DND-41 (cell line): ENCODE results near the gene GRIK3.
"Not testable (repeated sequence)": the region's sequence is repeated elsewhere in the genome, so short reads cannot be mapped to it uniquely, and the experiment has no call there.

Experiments
- ATAC-seq: fragments of 200-7000 bp; cut with Tn5 transposase; 3 replicates; pipeline ENCODE4 v1.9.1; 2021; ENCODE audit warnings: low read depth; ENCODE audit not compliant: insufficient read depth
- DNase-seq: peaks from one replicate; pipeline ENCODE4 v3.0.0-alpha.2; 2020
- H2AFZ ChIP-seq: 2 replicates; pipeline ENCODE4 v1.6.0; 2012; ENCODE audit warnings: low read depth, low read length
- H3K27ac ChIP-seq: 2 replicates; pipeline ENCODE4 v1.5.1; 2012; ENCODE audit warnings: low read length, inconsistent platforms
- H3K27me3 ChIP-seq: fragments of 200-600 bp; sonication (generic); 2 replicates; pipeline ENCODE4 v1.6.0; 2012; ENCODE audit warnings: low read length, mild to moderate bottlenecking, inconsistent platforms; ENCODE audit not compliant: insufficient read depth, poor library complexity
- H3K36me3 ChIP-seq: 2 replicates; pipeline ENCODE4 v1.5.1; 2012; ENCODE audit warnings: low read length, inconsistent platforms; ENCODE audit not compliant: insufficient read depth
- H3K4me1 ChIP-seq: 2 replicates; pipeline ENCODE4 v1.5.1; 2012; ENCODE audit warnings: mild to moderate bottlenecking, low read length; ENCODE audit not compliant: insufficient read depth
- H3K4me2 ChIP-seq: 2 replicates; pipeline ENCODE4 v1.6.0; 2012; ENCODE audit warnings: mild to moderate bottlenecking, moderate library complexity, low read length, inconsistent platforms; ENCODE audit not compliant: insufficient read depth
- H3K4me3 ChIP-seq, 2 experiments: fragments of 200-600 bp in 1 of 2; shearing (Covaris generic) in 1 of 2; 2 replicates each; pipeline ENCODE4 v1.5.1; 2012 to 2016; ENCODE audit warnings: inconsistent platforms in 2 of 2, low read length in 2 of 2, mild to moderate bottlenecking in 2 of 2, low read depth in 1 of 2, moderate library complexity in 1 of 2
- H3K79me2 ChIP-seq: 2 replicates; pipeline ENCODE4 v1.6.0; 2012; ENCODE audit warnings: low read length, inconsistent platforms; ENCODE audit not compliant: insufficient read depth
- H3K9ac ChIP-seq: 2 replicates; pipeline ENCODE4 v1.6.0; 2012; ENCODE audit warnings: low read depth, mild to moderate bottlenecking, inconsistent platforms, low read length, moderate library complexity
- H3K9me3 ChIP-seq: 2 replicates; pipeline ENCODE4 v1.5.1; 2012; ENCODE audit warnings: low read length, moderate library complexity, mild to moderate bottlenecking, inconsistent platforms; ENCODE audit not compliant: insufficient read depth, severe bottlenecking
- H4K20me1 ChIP-seq: 2 replicates; pipeline ENCODE4 v1.6.0; 2012; ENCODE audit warnings: low read length; ENCODE audit not compliant: insufficient read depth
- CTCF ChIP-seq: IDR thresholded peaks from 2 replicates; pipeline ENCODE4 v1.5.1; 2012; ENCODE audit warnings: borderline replicate concordance, low read length, moderate library complexity, mild to moderate bottlenecking; ENCODE audit not compliant: poor library complexity, severe bottlenecking; ENCODE audit errors: extremely low read depth
- EZH2 ChIP-seq: IDR thresholded peaks from 3 replicates; pipeline ENCODE4 v1.6.1; 2012; ENCODE audit warnings: borderline replicate concordance, low read depth, mild to moderate bottlenecking, moderate library complexity, low read length, inconsistent platforms; ENCODE audit not compliant: severe bottlenecking

The GRIK3 gene

DNA sequence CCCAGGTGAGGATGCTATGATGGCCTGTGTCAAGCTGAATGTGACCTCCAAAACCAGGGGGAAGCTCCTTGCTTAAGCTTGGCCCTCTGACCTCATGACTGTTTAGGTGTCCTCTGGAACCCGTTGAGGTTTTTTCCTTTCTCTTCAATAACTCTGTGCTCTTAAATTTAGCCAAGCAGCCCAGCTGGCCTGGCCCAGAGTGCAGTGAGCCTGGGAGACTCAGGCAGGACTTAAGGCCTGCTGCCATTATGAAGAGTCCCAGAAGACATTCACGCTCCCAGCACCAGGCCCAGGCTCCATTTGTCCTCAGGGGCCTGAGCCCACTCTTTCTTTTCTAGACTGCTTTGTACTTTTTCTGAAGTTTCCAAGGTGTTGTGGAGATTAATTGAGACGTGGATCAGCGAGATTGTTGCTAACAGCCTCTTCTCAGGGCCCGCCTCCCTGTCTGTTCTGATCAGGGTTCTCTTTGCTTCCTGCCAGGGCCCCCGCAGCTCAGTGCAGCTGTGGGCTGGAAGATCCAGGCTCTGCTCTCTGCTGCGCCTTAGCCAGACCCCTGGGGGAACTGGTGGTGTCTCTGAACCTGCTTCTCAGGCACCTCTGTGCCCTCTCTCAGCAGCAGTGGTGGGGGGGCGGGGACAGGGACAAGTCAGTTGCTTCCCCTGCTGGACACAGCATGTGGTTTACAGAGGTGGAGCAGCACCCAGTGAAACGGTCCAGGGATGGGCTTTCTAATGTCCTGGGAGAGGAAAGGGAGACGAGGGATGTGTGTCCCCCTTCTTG, 124.2 kb downstream of the GRIK3 start:
- H3K9ac ChIP-seq = no peak overlapping the region
- DNase-seq = peak; percentile 5
- no peak overlapping the region for H3K4me2 ChIP-seq

DNA sequence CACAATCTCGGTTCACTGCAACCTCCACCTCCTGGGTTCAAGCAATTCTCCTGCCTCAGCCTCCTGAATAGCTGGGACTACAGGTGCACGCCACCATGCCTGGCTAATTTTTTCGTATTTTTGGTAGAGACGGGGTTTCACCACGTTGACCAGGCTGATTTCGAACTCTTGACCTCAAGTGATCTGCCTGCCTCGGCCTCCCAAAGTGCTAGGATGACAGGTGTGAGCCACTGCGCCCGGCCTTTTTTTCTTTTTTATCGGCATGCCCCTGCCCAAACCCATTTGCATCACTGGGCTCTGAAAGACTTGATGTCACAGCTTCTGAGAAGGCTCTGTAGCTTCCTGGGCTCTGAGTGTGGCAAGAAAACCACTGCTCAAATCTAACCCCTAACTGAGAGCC, 125.0 kb downstream of the GRIK3 start:
- H3K27me3 ChIP-seq, H3K79me2 ChIP-seq, H3K4me3 ChIP-seq, H4K20me1 ChIP-seq, H3K9me3 ChIP-seq, H3K27ac ChIP-seq, H3K4me2 ChIP-seq, H2AFZ ChIP-seq, DNase-seq, H3K4me1 ChIP-seq, ATAC-seq, H3K9ac ChIP-seq, H3K36me3 ChIP-seq: not testable (repeated sequence)

More for the DNA sequence above, 124.2 kb downstream of the GRIK3 start:
- no peaks in the 10 kb centered on the region for H3K79me2 ChIP-seq
- H3K4me3 ChIP-seq = no peak overlapping the region
- no peak for ATAC-seq
- peaks cover 3% of the 10 kb centered on the region; the same call in 1 of the 2 replicates for H4K20me1 ChIP-seq
- H2AFZ ChIP-seq = no peak overlapping the region
- no peaks in the 10 kb centered on the region for H3K9me3 ChIP-seq
- H3K27ac ChIP-seq = no peak overlapping the region
- TF ChIP-seq EZH2 (no peak), CTCF (no peak)
- no peaks in the 10 kb centered on the region for H3K4me1 ChIP-seq
- no peaks in the 10 kb centered on the region for H3K36me3 ChIP-seq
- no peaks in the 10 kb centered on the region for H3K27me3 ChIP-seq

GRCh38 chr1:36908096-36908495, 126.2 kb downstream of the GRIK3 start:
- Histone ChIP-seq H4K20me1 (peaks cover 3% of the 10 kb centered on the region; the same call in 1 of the 2 replicates), H2AFZ (no peak overlapping the region), H3K36me3 (no peaks in the 10 kb centered on the region), H3K27me3 (no peaks in the 10 kb centered on the region), H3K79me2 (no peaks in the 10 kb centered on the region), H3K4me2 (no peak overlapping the region), H3K9ac (no peak overlapping the region), H3K27ac (no peak overlapping the region), H3K9me3 (no peaks in the 10 kb centered on the region), H3K4me1 (no peaks in the 10 kb centered on the region), H3K4me3 (no peak overlapping the region)
- TF ChIP-seq EZH2 = no peak
- no peak for TF ChIP-seq CTCF
- no peak for ATAC-seq
- DNase-seq = no peak

- ATAC-seq (no peak), DNase-seq (no peak)
- no peak overlapping the region for H3K4me3 ChIP-seq
- H3K27me3 ChIP-seq = no peaks in the 10 kb centered on the region
- H3K9ac ChIP-seq = no peak overlapping the region
- no peaks in the 10 kb centered on the region for H3K36me3 ChIP-seq
- H2AFZ ChIP-seq = no peak overlapping the region
- no peaks in the 10 kb centered on the region for H3K9me3 ChIP-seq
- no peaks in the 10 kb centered on the region for H3K4me1 ChIP-seq
- no peak overlapping the region for H3K4me2 ChIP-seq
- H4K20me1 ChIP-seq = peaks cover 3% of the 10 kb centered on the region; the same call in 1 of the 2 replicates
- TF ChIP-seq CTCF (no peak), EZH2 (no peak)
- no peaks in the 10 kb centered on the region for H3K79me2 ChIP-seq
- H3K27ac ChIP-seq = no peak overlapping the region
Measured at GRCh38 chr1:36906555-36906954, 127.8 kb downstream of the GRIK3 start.
